Left lung (tissue), 10 donors: ENCODE measurements around the gene AQP6. TPM values are rescaled to one million over a fixed set of nuclear protein-coding genes. Genes with fewer than 3 reads are reported as not detected.

Source experiments
- ATAC-seq: fragments of 200-7000 bp; cut with Tn5 transposase; one replicate; pipeline ENCODE4 v1.9.1; 2020; ENCODE audit warnings: moderate library complexity
- DNase-seq, 4 donors: peaks; one replicate each; pipeline ENCODE4 v3.0.0-alpha.2; 2013 to 2020
- H3K27ac ChIP-seq, 2 donors: fragments of 200-600 bp; sonication (generic) in 1 of 2; one replicate each; pipeline versions ENCODE4 v1.5.0 to v1.8.0; 2020 to 2021
- H3K27me3 ChIP-seq, 2 donors: fragments of 200-600 bp; sonication (generic) in 1 of 2; one replicate each; pipeline versions ENCODE4 v1.5.0 to v1.8.0; 2020 to 2021
- H3K36me3 ChIP-seq, 2 donors: fragments of 200-600 bp; sonication (generic) in 1 of 2; one replicate each; pipeline versions ENCODE4 v1.5.0 to v1.8.0; 2020 to 2021
- H3K4me1 ChIP-seq, 2 donors: fragments of 200-600 bp; one replicate each; pipeline ENCODE4 v1.8.0; 2021
- H3K4me3 ChIP-seq, 2 donors: fragments of 200-600 bp; sonication (generic) in 1 of 2; one replicate each; pipeline versions ENCODE4 v1.5.0 to v1.8.0; 2020 to 2021; ENCODE audit warnings: mild to moderate bottlenecking in 1 of 2
- H3K9me3 ChIP-seq, 2 donors: fragments of 200-600 bp; sonication (generic) in 1 of 2; one replicate each; pipeline versions ENCODE4 v1.5.0 to v1.8.0; 2020 to 2021
- intact Hi-C, 2 donors: fragments of 100-400 bp; cut with DNase I; formaldehyde crosslinking; loops; one replicate each; pipeline versions ENCODE4 v1.11.2 to v1.14.2; 2022
- polyA plus RNA-seq, 6 donors: library from polyadenylated mRNA; unstranded; fragments of 120-200 nt; gene quantifications; one replicate each; pipeline ENCODE4 v1.2.1, GENCODE V29; 2013; ENCODE audit not compliant: insufficient read length in 6 of 6
- total RNA-seq, 2 donors: library from RNA; stranded (reverse); fragmentation: NEBNext Ultra II Directional; extraction: Animal tissue kit (Norgen Biotek cat#: 25700); gene quantifications; one replicate each; pipeline ENCODE4 v1.2.1, GENCODE V29; 2021
- TF ChIP-seq, protein P1 (sequence below), 2 donors: fragments of 200-600 bp; sonication (generic) in 1 of 2; IDR thresholded peaks; one replicate each; pipeline versions ENCODE4 v1.5.0 to v1.8.0; 2021; ENCODE audit warnings: antibody characterized with exemption in 2 of 2
- donor health status: DM: no; HTN: yes; CAD: no.
- donor health status: DM: no; HTN: no; CAD: no.

Gene AQP6
- total and polyA plus RNA-seq, 8 donors: 0.09 to 0.56 (median 0.31) TPM; not detected in 1

DNA sequence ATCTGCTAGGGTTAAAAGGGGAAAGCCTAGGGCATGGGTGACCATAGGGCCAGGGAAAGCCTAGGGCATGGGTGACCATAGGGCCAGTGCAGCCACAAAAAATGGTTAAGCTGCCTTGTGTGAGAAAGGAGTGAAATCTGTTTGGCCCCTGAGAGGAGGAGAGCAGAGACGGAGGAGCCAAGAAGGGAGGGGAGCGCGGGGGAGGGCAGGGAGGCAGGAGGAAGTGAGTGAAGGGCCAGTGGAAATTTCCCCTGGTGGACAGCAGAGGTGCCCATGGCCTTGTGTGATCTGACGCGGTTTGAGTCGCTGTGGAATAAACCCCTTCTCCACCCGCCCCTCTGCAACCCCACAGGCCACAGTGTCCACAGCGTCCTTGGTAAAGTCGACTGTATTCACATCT, 618 bp upstream of the AQP6 start:
- Histone ChIP-seq H3K27ac (no peak overlapping the region), H3K27me3 (peaks cover 0 to 49% of the 10 kb centered on the region in 2 donors), H3K36me3 (no peaks in the 10 kb centered on the region), H3K4me1 (peaks cover 5 to 15% of the 10 kb centered on the region in 2 donors), H3K4me3 (no peak overlapping the region), H3K9me3 (no peaks in the 10 kb centered on the region)
- TF ChIP-seq, protein P1, sequence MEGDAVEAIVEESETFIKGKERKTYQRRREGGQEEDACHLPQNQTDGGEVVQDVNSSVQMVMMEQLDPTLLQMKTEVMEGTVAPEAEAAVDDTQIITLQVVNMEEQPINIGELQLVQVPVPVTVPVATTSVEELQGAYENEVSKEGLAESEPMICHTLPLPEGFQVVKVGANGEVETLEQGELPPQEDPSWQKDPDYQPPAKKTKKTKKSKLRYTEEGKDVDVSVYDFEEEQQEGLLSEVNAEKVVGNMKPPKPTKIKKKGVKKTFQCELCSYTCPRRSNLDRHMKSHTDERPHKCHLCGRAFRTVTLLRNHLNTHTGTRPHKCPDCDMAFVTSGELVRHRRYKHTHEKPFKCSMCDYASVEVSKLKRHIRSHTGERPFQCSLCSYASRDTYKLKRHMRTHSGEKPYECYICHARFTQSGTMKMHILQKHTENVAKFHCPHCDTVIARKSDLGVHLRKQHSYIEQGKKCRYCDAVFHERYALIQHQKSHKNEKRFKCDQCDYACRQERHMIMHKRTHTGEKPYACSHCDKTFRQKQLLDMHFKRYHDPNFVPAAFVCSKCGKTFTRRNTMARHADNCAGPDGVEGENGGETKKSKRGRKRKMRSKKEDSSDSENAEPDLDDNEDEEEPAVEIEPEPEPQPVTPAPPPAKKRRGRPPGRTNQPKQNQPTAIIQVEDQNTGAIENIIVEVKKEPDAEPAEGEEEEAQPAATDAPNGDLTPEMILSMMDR (IDR thresholded peaks at IDR 0.05): no peak
- DNase-seq (no peak), ATAC-seq (no peak)
- intact Hi-C loops: loop anchor here in 1 of 2 donors (5.0 kb wide), 1 partner anchor 90 kb away; no protein-coding TSS in a partner anchor

DNA sequence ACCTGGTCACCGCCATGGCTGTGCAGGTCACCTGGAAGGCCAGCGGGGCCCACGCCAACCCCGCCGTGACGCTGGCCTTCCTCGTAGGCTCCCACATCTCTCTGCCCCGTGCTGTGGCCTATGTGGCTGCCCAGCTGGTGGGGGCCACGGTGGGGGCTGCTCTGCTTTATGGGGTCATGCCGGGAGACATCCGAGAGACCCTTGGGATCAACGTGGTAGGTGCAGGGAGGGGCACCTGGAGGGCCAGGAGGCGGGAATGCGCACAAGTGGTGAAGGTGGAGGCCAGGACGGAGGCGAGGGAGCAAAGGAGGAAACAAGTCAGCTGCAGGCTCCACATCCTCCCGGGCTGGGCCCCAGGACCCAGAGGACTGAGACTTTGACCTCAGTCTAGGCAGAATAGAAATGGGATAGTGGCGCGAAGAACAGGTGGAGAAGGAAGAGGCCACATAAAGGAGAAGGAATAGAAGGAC, 649 bp downstream of the AQP6 start:
- no peaks in the 10 kb centered on the region for H3K9me3 ChIP-seq
- H3K27me3 ChIP-seq: peaks cover 0 to 37% of the 10 kb centered on the region in 2 donors
- DNase-seq (no peak), ATAC-seq (no peak)
- H3K36me3 ChIP-seq: no peaks in the 10 kb centered on the region
- TF ChIP-seq, protein P1 (IDR thresholded peaks at IDR 0.05): no peak
- H3K27ac ChIP-seq: no peak overlapping the region
- intact Hi-C loops: loop anchor here in 1 of 2 donors (5.0 kb wide), 1 partner anchor 89 kb away; no protein-coding TSS in a partner anchor
- no peak overlapping the region for H3K4me3 ChIP-seq
- H3K4me1 ChIP-seq: peaks cover 5 to 6% of the 10 kb centered on the region in 2 donors

DNA sequence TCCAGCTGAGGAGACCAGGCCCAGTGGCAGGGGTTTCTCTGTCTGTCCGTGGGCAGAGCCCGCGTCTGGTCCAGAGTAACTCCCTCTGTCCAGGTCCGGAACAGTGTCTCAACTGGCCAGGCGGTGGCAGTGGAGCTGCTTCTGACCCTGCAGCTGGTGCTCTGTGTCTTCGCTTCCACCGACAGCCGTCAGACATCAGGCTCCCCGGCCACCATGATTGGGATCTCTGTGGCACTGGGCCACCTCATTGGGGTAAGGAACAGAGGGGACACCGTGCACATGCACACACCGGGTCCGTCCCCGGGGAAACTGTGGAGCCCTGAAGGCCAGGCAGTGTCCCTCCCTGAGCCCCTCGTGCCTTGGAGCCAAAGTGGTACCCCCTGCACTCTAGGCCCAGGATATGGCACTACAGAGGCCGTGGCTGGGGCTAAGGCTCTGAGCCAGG, 1.5 kb downstream of the AQP6 start:
- peaks cover 5 to 6% of the 10 kb centered on the region in 2 donors for H3K4me1 ChIP-seq
- no peaks in the 10 kb centered on the region for H3K36me3 ChIP-seq
- H3K27ac ChIP-seq: no peak overlapping the region
- H3K27me3 ChIP-seq: peaks cover 0 to 28% of the 10 kb centered on the region in 2 donors
- no peaks in the 10 kb centered on the region for H3K9me3 ChIP-seq
- TF ChIP-seq, protein P1 (IDR thresholded peaks at IDR 0.05): peak; percentile 48 to 54
- H3K4me3 ChIP-seq: no peak overlapping the region
- intact Hi-C loops: loop anchor here in 1 of 2 donors (5.0 kb wide), 1 partner anchor 88 kb away; no protein-coding TSS in a partner anchor
- ATAC-seq: peak; percentile 95
- peak in 2 of 4 donors; percentile 75 to 80 for DNase-seq

DNA sequence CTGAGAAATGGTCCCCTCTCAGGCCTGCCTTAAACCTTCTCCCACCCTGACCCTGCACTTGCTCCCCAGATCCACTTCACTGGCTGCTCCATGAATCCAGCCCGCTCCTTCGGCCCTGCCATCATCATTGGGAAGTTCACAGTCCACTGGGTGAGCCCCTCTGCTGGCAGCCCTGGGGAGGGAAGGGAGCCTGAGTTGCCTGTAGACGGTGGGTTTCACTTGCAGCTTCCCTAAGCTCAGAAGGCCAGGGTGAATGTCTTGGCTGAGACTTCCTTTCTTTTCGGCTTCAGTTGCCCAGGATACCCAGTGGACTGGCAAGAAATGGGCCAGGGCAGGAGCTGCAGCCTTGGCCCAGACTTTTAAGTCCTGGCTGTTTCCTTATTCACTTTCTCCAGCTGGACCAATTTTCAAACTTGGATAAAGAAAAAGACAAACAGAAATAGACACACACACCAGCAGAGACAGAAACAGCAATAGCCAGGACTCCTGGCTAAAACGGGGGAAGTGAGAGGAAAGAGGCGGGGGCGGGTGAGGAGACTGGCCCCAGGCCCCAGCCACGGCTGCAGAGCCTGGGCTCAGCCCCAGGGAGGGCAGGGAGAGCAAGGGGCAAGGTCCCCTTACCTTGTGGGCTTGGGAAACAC, 2.0 kb downstream of the AQP6 start:
- Histone ChIP-seq H3K4me3 (no peak overlapping the region), H3K4me1 (peaks cover 5 to 6% of the 10 kb centered on the region in 2 donors), H3K27me3 (peaks cover 0 to 23% of the 10 kb centered on the region in 2 donors), H3K36me3 (no peaks in the 10 kb centered on the region), H3K9me3 (no peaks in the 10 kb centered on the region), H3K27ac (no peak overlapping the region)
- intact Hi-C loops: loop anchor here in 1 of 2 donors (5.0 kb wide), 1 partner anchor 88 kb away; no protein-coding TSS in a partner anchor
- ATAC-seq: peak; percentile 7
- TF ChIP-seq, protein P1 (IDR thresholded peaks at IDR 0.05): no peak
- DNase-seq: no peak

DNA sequence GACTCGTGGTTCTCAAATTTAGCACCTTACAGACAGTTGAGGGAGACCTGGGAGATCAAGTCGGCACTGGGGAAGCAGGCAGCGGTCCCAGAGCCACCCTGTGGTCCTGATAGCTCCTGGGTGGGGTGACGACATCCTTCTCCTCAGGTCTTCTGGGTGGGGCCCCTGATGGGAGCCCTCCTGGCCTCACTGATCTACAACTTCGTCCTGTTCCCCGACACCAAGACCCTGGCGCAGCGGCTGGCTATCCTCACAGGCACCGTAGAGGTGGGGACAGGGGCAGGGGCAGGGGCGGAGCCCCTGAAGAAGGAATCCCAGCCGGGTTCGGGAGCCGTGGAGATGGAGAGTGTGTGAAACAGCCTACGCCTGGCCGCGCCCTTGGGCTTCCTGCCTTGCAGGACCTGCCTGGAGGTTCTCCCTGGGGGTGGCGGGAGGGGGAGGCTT, 2.6 kb downstream of the AQP6 start:
- no peaks in the 10 kb centered on the region for H3K36me3 ChIP-seq
- intact Hi-C loops: no loop called here
- ATAC-seq: no peak
- peaks cover 5 to 6% of the 10 kb centered on the region in 2 donors for H3K4me1 ChIP-seq
- DNase-seq: no peak
- no peak overlapping the region for H3K27ac ChIP-seq
- peaks cover 0 to 17% of the 10 kb centered on the region in 2 donors for H3K27me3 ChIP-seq
- TF ChIP-seq, protein P1 (IDR thresholded peaks at IDR 0.05): no peak
- H3K4me3 ChIP-seq: no peak overlapping the region
- H3K9me3 ChIP-seq: no peaks in the 10 kb centered on the region
